CD4-positive, alpha-beta T cell treated with Interleukin-15 for 1 hour (primary cell): ENCODE measurements around the gene ZNF780A.
"Not testable (repeated sequence)": the region's sequence is repeated elsewhere in the genome, so short reads cannot be mapped to it uniquely, and the experiment has no call there.

Experiments
- DNase-seq: peaks from one replicate; pipeline ENCODE4 v3.0.0-alpha.2; 2020

ZNF780A gene

DNA sequence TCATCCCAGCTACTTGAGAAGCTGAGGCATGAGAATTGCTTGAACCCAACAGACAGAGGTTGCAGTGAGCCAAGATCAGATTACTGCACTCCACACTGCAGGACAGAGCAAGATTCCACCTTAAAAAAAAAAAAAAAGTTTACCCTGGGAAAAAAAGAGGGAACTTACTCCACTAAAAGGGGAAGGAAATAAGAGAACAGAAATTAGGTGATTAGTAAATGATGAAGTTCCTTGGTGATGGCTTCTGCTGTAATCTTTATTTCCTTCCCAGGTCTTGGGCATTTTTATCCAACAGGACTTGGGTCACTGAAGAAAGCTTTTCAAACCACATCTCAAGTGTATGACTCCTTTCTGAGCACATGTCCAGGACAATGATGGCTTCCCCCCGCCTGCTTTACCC, 9.3 kb downstream of the ZNF780A start:
- no peak for DNase-seq

DNA sequence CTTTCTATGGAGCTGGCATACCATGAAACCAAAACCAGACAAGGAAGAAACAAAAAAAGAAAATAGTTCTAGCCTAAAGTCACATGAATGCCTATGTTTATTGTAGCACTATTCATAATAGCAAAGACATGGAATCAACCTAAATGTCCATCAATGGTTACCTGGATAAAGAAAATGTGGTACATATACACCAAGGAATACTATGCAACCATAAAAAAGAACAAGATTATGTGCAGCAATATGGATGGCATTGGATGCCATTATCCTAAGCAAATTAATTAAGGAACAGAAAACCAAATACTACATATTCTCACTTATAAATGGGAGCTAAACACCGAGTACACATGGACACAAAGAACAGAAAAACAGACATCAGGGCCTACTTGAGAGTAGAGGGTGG, 10.5 kb downstream of the ZNF780A start:
- no peak for DNase-seq

- no peak for DNase-seq
Measured at GRCh38 chr19:40078377-40078776, 12.4 kb downstream of the ZNF780A start.

GRCh38 chr19:40070058-40070457, 20.7 kb downstream of the ZNF780A start:
- DNase-seq = no peak

GRCh38 chr19:40059624-40060023, 31.1 kb downstream of the ZNF780A start:
- DNase-seq = no peak

- no peak for DNase-seq
Measured at GRCh38 chr19:40057166-40057565, 33.6 kb downstream of the ZNF780A start.

- no peak for DNase-seq
Measured at GRCh38 chr19:40056505-40056904, 34.2 kb downstream of the ZNF780A start.

DNA sequence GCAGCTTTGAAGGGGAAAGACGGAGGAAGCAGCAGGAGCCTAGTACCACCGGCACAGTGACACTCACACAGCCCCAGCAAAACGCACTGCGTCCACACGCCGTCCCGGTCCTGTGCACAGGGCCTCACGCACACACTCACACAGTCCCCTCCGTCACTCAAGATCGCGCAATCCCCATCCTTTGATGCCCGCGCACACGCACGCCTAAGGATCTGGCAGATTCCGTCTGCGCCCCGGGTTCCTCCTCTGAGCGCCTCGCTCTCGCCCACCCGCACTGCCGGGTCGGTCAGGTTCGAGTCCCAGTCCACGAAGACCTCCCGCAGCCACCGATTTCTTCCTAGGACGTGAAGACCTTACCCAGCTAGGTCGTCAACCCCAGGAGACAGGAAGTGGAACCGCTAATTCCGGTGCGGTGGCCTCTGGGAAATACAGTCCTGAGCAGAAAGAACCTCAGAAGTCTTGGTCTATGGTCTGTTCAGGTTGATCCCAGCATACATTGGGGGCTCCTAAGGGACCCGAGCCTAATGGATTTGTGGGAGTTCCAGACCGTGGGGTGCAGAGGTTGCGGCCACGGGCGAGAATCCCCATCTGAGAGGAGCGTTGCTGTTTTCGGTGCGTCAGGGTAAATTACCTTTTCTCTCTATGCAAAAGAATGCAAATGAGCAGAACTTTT, 34.8 kb downstream of the ZNF780A start, which contains the start of gene ZNF780B:
ZNF780B (minus strand) TSS at position 400 of the 673 bp plus-strand sequence. CDS start 5,899 bp downstream, outside the sequence.
- peak; percentile 53 for DNase-seq

- no peak for DNase-seq
Measured at GRCh38 chr19:40055049-40055448, 35.7 kb downstream of the ZNF780A start.

DNA sequence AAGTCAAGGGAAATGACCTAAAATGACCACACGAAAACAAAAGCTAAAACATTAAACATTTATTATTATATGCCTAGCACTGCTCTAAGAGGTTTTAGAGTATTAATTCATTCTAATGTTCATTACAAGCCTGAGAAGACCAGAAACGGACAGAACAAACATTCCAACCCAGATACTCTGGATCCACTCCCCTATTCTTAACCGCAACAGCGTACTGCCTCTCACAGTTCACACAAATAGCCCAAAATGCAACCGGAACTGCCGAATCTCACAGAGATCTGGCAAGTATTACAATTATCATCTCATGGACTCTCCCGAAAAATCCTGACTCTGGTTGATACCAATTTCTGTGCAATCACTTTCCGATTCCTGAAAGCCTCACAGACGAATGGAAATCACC, 36.1 kb downstream of the ZNF780A start:
- DNase-seq = no peak

- no peak for DNase-seq
Measured at GRCh38 chr19:40053491-40053890, 37.3 kb downstream of the ZNF780A start.

- not testable (repeated sequence) for DNase-seq
Measured at GRCh38 chr19:40041718-40042117, 49.0 kb downstream of the ZNF780A start.

DNA sequence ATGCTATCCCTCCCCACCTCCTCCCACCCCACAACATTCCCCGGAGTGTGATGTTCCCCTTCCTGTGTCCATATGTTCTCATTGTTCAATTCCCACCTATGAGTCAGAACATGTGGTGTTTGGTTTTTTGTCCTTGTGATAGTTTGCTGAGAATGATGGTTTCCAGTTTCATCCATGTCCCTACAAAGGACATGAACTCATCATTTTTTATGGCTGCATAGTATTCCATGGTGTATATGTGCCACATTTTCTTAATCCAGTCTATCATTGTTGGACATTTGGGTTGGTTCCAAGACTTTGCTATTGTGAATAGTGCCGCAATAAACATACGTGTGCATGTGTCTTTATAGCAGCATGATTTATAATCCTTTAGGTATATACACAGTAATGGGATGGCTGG, 52.7 kb downstream of the ZNF780A start:
- DNase-seq = not testable (repeated sequence)

GRCh38 chr19:40035996-40036395, 54.7 kb downstream of the ZNF780A start:
- no peak for DNase-seq

- no peak for DNase-seq
Measured at GRCh38 chr19:40033989-40034560, 56.7 kb downstream of the ZNF780A start.

DNA sequence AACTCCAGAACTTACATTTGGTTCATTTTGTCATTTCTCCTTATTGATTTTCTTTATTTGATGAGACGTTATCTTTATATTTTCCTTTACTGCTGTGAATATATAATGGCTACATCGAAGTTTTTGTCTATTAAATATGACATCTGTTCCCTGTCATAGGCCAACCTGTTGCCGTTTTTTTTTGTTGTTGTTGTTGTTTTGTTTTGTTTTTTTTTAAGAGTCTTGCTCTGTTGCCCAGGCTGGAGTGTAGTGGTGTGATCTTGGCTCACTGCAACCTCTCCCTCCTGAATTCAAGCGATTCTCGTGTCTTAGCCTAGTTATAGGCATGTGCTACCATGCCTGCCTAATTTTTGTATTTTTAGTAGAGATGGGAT, 64.2 kb downstream of the ZNF780A start:
- DNase-seq = no peak

GRCh38 chr19:40025938-40026596, 64.7 kb downstream of the ZNF780A start:
- DNase-seq = no peak

DNA sequence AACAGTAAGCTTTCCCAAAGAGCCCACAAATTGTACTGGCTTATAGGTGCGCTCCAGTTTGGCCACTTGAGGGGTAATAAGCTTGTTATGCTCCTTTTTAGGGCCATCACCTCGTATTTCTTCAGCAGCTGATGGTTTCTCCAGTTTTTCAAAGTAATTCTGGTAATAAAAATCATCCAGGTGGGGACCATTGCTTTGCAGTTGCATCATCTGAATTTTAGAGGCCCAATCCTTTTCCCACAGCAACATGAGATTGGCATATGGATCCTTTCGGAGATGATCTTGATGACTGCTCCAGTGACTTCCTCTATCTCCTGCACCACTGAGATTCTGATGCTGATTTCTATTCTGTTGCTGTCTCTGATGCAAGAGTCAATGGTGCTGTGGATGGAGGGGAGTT, 66.8 kb downstream of the ZNF780A start:
- DNase-seq = no peak
